Measurements from ENCODE around the gene LRP8. TPM values are rescaled to one million over a fixed set of nuclear protein-coding genes. Genes with fewer than 3 reads are reported as not detected.

The LRP8 gene
- polyA plus RNA-seq, 6 donors from 2014 or later = 0.21 to 1.5 (median 0.57) TPM; not detected in 1

DNA sequence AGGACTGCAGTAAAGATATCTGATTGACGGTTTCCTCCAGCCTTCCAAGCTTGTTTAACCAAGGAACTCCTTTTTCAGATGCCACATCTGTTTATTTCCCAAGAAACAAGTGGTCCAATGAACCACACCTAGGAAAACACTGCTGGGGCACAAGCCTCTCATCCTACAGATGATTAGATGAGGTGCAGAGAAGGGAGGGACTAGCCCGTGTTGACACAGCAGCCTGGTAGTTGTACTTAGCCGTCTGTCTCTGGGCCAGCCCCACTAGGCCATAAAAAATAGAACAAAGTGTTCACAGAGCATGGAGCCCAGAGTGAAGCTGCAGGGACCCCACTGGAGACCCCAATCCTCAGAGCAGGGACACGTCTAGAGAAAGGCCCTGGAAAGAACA, 32.1 kb downstream of the LRP8 start:
- ATAC-seq (ENCODE audit: low read depth in 2 of 2) = no peak
- DNase-seq = no peak
- no peak overlapping the region for H3K4me3 Mint-ChIP-seq
- no peaks in the 10 kb centered on the region for H3K9me3 Mint-ChIP-seq
- no peaks in the 10 kb centered on the region for H3K36me3 Mint-ChIP-seq
- H3K4me1 Mint-ChIP-seq = peaks cover 12 to 27% (median 21%) of the 10 kb centered on the region in 3 donors
- H3K27ac Mint-ChIP-seq = peak overlapping the region in 1 of 6 donors; percentile 66
- no peaks in the 10 kb centered on the region for H3K27me3 Mint-ChIP-seq

DNA sequence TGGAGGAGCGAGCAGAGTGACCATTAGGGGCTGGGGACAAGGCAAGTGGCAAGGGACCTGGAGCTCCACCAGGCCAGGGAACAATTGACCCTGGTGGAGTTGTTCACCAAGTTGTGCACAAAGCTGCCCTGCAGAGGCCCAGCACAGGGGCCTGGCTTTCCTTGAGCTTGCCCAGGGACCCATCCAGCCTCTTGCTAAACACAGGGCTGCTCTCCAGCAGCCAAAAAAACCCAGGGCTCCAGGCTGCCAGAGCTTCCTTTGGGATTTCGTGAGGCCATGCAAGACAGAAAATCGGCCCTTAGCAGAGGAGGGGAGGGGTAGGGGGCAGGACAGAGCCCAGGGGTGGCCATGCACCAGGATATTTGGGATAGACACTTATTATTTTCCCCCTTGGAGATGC, 32.6 kb downstream of the LRP8 start:
- Mint-ChIP-seq H3K27ac (no peak overlapping the region), H3K36me3 (no peaks in the 10 kb centered on the region), H3K4me3 (no peak overlapping the region), H3K27me3 (no peaks in the 10 kb centered on the region), H3K9me3 (no peaks in the 10 kb centered on the region), H3K4me1 (peaks cover 12 to 27% (median 21%) of the 10 kb centered on the region in 3 donors)
- no peak for DNase-seq
- no peak for ATAC-seq (ENCODE audit: low read depth in 2 of 2)

DNA sequence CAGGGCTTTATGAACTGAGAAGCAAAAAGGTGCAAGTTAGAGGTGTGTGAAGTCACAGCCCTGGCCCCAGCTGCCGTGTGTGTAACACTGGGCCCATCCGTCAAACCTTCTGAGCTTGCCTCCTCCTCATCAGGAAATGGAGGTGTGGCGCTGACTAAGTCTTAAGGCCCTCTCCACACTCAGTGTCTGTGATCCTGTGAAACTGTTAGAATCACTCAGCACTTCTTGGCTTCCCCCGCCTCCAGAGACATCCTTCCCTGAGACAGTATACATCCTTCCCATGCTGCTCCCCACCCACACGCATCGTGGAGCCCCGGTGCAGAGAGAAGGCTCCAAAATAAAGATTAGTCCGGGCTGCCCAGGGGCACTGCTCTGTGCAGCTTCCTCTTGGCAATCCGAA, 33.3 kb downstream of the LRP8 start:
- peaks cover 12 to 27% (median 21%) of the 10 kb centered on the region in 3 donors for H3K4me1 Mint-ChIP-seq
- DNase-seq = no peak

GRCh38 chr1:53294061-53294460, 33.8 kb downstream of the LRP8 start:
- no peak for ATAC-seq (ENCODE audit: low read depth in 2 of 2)
- H3K4me1 Mint-ChIP-seq = peaks cover 12 to 27% (median 21%) of the 10 kb centered on the region in 3 donors
- H3K27me3 Mint-ChIP-seq = no peaks in the 10 kb centered on the region
- H3K36me3 Mint-ChIP-seq = no peaks in the 10 kb centered on the region
- no peaks in the 10 kb centered on the region for H3K9me3 Mint-ChIP-seq
- H3K4me3 Mint-ChIP-seq = no peak overlapping the region
- peak overlapping the region in 2 of 6 donors; percentile 67 to 73 for H3K27ac Mint-ChIP-seq
- no peak for DNase-seq

More for the DNA sequence above, 33.3 kb downstream of the LRP8 start:
- no peak overlapping the region for H3K4me3 Mint-ChIP-seq
- ATAC-seq (ENCODE audit: low read depth in 2 of 2) = no peak
- no peaks in the 10 kb centered on the region for H3K9me3 Mint-ChIP-seq
- no peaks in the 10 kb centered on the region for H3K36me3 Mint-ChIP-seq
- no peaks in the 10 kb centered on the region for H3K27me3 Mint-ChIP-seq
- H3K27ac Mint-ChIP-seq = peak overlapping the region in 1 of 6 donors; percentile 87

DNA sequence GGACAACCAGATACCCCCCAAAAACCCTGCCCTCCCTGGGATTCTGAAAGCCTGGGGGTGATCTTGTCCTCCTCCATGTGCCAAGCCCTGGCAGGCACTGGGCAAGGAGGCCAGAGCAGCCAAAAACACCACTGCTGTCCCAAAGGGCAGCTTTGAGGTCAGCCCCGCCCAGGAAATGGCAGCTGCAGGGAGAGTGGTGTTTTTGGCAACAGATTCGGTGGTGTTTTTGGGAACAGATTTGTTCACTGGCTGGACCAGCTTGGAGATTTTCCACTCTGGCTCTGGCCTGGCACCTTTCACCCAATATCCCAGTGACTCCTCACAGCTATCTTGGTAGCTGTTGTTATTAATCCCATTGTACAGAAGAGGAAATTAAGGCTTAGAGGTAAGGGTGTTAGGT, 34.7 kb downstream of the LRP8 start:
- no peak overlapping the region for H3K4me3 Mint-ChIP-seq
- ATAC-seq (ENCODE audit: low read depth in 2 of 2) = no peak

DNA sequence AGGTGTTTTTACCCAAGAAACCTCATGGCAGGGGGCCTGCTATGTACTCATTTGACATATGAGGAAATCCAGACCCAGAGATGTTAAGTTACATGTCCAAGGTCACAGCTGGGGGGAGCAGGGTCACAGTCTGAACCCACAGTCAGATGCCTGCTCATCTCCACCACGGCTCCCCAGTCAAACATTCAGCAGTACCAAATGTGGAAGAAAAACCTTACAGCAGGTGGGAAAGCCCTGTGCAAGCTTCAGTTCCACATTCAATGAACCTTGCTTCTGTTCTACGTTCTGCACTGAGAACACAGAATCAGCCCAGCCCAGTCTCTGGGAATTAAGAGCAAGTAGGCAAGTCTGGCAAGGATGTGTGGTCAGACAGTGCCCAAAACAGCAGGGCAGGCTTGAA, 35.2 kb downstream of the LRP8 start:
- Mint-ChIP-seq H3K9me3 (no peaks in the 10 kb centered on the region), H3K36me3 (no peaks in the 10 kb centered on the region), H3K27ac (peak overlapping the region in 3 of 6 donors; percentile 27 to 68 (median 39)), H3K4me1 (peaks cover 12 to 27% (median 21%) of the 10 kb centered on the region in 3 donors), H3K4me3 (no peak overlapping the region), H3K27me3 (no peaks in the 10 kb centered on the region)
- ATAC-seq (ENCODE audit: low read depth in 2 of 2) (peak; percentile 55 to 76), DNase-seq (no peak)

More for the DNA sequence above, 34.7 kb downstream of the LRP8 start:
- DNase-seq = no peak
- Mint-ChIP-seq H3K4me1 (peaks cover 12 to 27% (median 21%) of the 10 kb centered on the region in 3 donors), H3K27ac (peak overlapping the region in 3 of 6 donors; percentile 27 to 53 (median 47)), H3K27me3 (no peaks in the 10 kb centered on the region), H3K36me3 (no peaks in the 10 kb centered on the region), H3K9me3 (no peaks in the 10 kb centered on the region)

GRCh38 chr1:53291574-53291973, 36.3 kb downstream of the LRP8 start:
- Mint-ChIP-seq H3K27ac (no peak overlapping the region), H3K4me1 (peaks cover 12 to 27% (median 21%) of the 10 kb centered on the region in 3 donors), H3K9me3 (no peaks in the 10 kb centered on the region), H3K36me3 (no peaks in the 10 kb centered on the region), H3K4me3 (no peak overlapping the region), H3K27me3 (no peaks in the 10 kb centered on the region)
- ATAC-seq (ENCODE audit: low read depth in 2 of 2) = no peak
- DNase-seq = no peak

- H3K4me1 Mint-ChIP-seq = peaks cover 6 to 18% (median 17%) of the 10 kb centered on the region in 3 donors
- H3K36me3 Mint-ChIP-seq = no peaks in the 10 kb centered on the region
- H3K27ac Mint-ChIP-seq = peak overlapping the region in 1 of 6 donors; percentile 88
- ATAC-seq (ENCODE audit: low read depth in 2 of 2) (no peak), DNase-seq (no peak)
- H3K9me3 Mint-ChIP-seq = no peaks in the 10 kb centered on the region
- no peak overlapping the region for H3K4me3 Mint-ChIP-seq
- no peaks in the 10 kb centered on the region for H3K27me3 Mint-ChIP-seq
Measured at GRCh38 chr1:53288790-53289429, 39.0 kb downstream of the LRP8 start.

DNA sequence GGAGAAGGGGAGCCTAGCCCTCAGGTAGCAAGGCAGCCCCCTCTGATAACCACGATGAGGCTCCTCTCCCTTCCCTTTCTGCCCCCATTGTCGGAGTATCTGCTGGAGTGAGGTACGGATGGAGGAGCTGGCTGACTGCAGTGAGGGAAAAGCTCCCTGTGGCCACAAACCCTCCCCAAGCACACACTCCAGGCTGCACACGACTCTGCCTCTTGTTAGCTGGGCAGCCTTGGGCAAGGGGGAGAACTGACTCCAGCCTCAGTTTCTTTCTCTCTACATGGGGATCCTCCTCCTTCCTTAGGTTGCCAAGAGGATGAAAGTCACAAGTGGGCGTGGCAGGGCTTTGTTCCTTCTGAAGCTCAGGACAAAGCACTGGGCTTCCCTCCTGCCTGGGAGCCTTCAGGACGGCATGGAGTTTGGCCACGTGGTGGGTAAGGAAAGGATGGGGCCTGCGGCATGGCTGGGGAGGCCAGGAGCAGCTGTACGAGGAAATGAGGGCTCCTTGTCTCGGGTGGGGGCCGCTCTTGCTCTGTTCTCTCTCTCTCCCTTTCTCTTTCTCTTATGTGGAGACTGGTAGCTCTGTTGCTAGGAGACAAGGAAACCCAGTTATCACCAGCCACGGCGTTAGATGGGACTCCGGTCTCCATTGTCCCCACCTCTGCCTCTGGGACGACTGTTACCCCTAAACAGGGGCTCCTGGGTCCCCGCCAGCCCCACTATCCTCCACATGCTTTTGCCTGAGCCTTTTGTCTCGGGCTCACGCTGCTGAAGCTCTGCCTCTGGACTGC, 39.7 kb downstream of the LRP8 start:
- H3K27ac Mint-ChIP-seq = peak overlapping the region in 1 of 6 donors; percentile 88
- H3K36me3 Mint-ChIP-seq = no peaks in the 10 kb centered on the region
- DNase-seq = no peak
- H3K9me3 Mint-ChIP-seq = no peaks in the 10 kb centered on the region
- H3K27me3 Mint-ChIP-seq = no peaks in the 10 kb centered on the region
- H3K4me3 Mint-ChIP-seq = no peak overlapping the region
- no peak for ATAC-seq (ENCODE audit: low read depth in 2 of 2)
- peaks cover 6 to 11% (median 10%) of the 10 kb centered on the region in 3 donors for H3K4me1 Mint-ChIP-seq

DNA sequence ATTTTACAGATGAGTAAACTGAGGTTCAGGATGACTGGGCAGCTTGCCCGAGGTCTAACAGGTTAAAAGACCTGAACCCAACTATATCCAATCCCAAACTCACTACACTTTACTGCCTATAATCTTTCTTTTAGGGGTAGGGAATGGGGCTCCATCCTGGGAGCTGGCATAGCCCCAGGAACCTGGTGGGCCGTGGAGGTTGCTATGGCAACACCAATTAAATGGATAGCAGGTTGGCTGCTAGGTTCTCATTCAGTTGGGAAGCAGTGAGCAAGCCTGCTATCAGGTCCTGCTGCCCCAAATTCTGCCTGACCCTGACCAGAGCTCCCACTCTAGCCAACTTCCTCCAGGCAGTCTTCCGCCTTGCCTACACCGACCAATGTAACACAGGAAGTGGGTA, 40.9 kb downstream of the LRP8 start:
- no peaks in the 10 kb centered on the region for H3K9me3 Mint-ChIP-seq
- no peaks in the 10 kb centered on the region for H3K27me3 Mint-ChIP-seq
- no peak overlapping the region for H3K27ac Mint-ChIP-seq
- no peak for ATAC-seq (ENCODE audit: low read depth in 2 of 2)
- H3K36me3 Mint-ChIP-seq = no peaks in the 10 kb centered on the region
- no peak for DNase-seq
- H3K4me1 Mint-ChIP-seq = no peaks in the 10 kb centered on the region
- H3K4me3 Mint-ChIP-seq = no peak overlapping the region

GRCh38 chr1:53285969-53286760, 41.7 kb downstream of the LRP8 start:
- H3K27me3 Mint-ChIP-seq = no peaks in the 10 kb centered on the region
- H3K36me3 Mint-ChIP-seq = no peaks in the 10 kb centered on the region
- no peaks in the 10 kb centered on the region for H3K9me3 Mint-ChIP-seq
- H3K27ac Mint-ChIP-seq = no peak overlapping the region
- peaks cover 0 to under 1% (median 0%) of the 10 kb centered on the region in 3 donors for H3K4me1 Mint-ChIP-seq
- no peak for ATAC-seq (ENCODE audit: low read depth in 2 of 2)
- no peak for DNase-seq
- H3K4me3 Mint-ChIP-seq = no peak overlapping the region

GRCh38 chr1:53285546-53285945, 42.3 kb downstream of the LRP8 start:
- Mint-ChIP-seq H3K4me1 (peaks cover 0 to 5% (median 0%) of the 10 kb centered on the region in 3 donors), H3K36me3 (no peaks in the 10 kb centered on the region), H3K9me3 (no peaks in the 10 kb centered on the region), H3K27me3 (no peaks in the 10 kb centered on the region), H3K4me3 (no peak overlapping the region), H3K27ac (no peak overlapping the region)
- ATAC-seq (ENCODE audit: low read depth in 2 of 2) = no peak
- DNase-seq = no peak

GRCh38 chr1:53284224-53285020, 43.4 kb downstream of the LRP8 start:
- no peak for DNase-seq
- peak overlapping the region in 2 of 6 donors; percentile 76 to 89 for H3K27ac Mint-ChIP-seq

More at GRCh38 chr1:53284224-53285020, 43.4 kb downstream of the LRP8 start:
- Mint-ChIP-seq H3K4me3 (no peak overlapping the region), H3K36me3 (no peaks in the 10 kb centered on the region), H3K9me3 (no peaks in the 10 kb centered on the region), H3K27me3 (no peaks in the 10 kb centered on the region), H3K4me1 (peaks cover 0 to 5% (median 0%) of the 10 kb centered on the region in 3 donors)
- ATAC-seq (ENCODE audit: low read depth in 2 of 2) = no peak
